HCT116 (cell line): ENCODE results near the gene CD28. TPM values are rescaled to one million over a fixed set of nuclear protein-coding genes. Genes with fewer than 3 reads are reported as not detected.

Source experiments
- ATAC-seq: fragments of 200-7000 bp; cut with Tn5 transposase; 2 replicates; pipeline ENCODE4 v1.9.1; 2020; ENCODE audit warnings: mild to moderate bottlenecking, moderate library complexity
- BruUV-seq: library from RNA; stranded (reverse); fragments of 400-500 nt; replicated peaks from 2 replicates; lab custom pipeline; 2021; lab: Mats Ljungman, UMichigan
- CTCF ChIA-PET: fragments of 300-600 bp; sonication (Branson Sonifier 250); formaldehyde crosslinking; loops from one replicate; lab custom pipeline; 2021; ENCODE audit warnings: antibody characterized with exemption; lab: Charles Lee
- POLR2A ChIA-PET: fragments of 300-600, 350-600 bp; sonication (Branson Sonifier 250); formaldehyde crosslinking; loops from one replicate; lab custom pipeline; 2021; ENCODE audit warnings: antibody characterized with exemption; lab: Charles Lee
- RAD21 ChIA-PET, 2 experiments: fragments of 300-600 bp; sonication (Branson Sonifier 250); formaldehyde crosslinking; loops; one replicate each; lab custom pipeline; 2023; ENCODE audit warnings: low total read pairs in 2 of 2; ENCODE audit not compliant: uncharacterized antibody in 2 of 2, unreplicated experiment in 2 of 2, low non-redundant PET in 1 of 2; lab: Charles Lee
- DNase-seq: peaks from one replicate; pipeline ENCODE4 v3.0.0-alpha.2; 2010; ENCODE audit warnings: low read depth, low spot score
- H2AFZ ChIP-seq: fragments of 200-600 bp; shearing (Covaris generic), sonication (generic); 2 replicates; pipeline ENCODE4 v1.6.1; 2017; ENCODE audit warnings: low read depth, mixed run types, mixed read lengths, antibody characterized with exemption, low read length; ENCODE audit not compliant: poor library complexity, severe bottlenecking
- H3K27ac ChIP-seq: 2 replicates; pipeline ENCODE4 v1.5.1; 2012; ENCODE audit warnings: low read depth, low read length
- H3K27me3 ChIP-seq: fragments of 200-600 bp; sonication (generic); 2 replicates; pipeline ENCODE4 v1.6.1; 2016; ENCODE audit warnings: mixed run types, low read length, mixed read lengths; ENCODE audit not compliant: insufficient read depth
- H3K36me3 ChIP-seq, 2 experiments: fragments of 200-500 bp in 1 of 2; fragments of 200-600 bp in 1 of 2; sonication (Bioruptor generic) in 1 of 2; sonication (generic) in 1 of 2; 2 replicates each; pipeline versions ENCODE4 v1.5.1 to v1.6.1; 2014 to 2016; ENCODE audit warnings: low read length in 2 of 2, inconsistent platforms in 1 of 2, mixed read lengths in 1 of 2, mixed run types in 1 of 2; ENCODE audit not compliant: insufficient read depth in 2 of 2, control insufficient read depth in 1 of 2
- H3K4me1 ChIP-seq, 2 experiments: fragments of 200-600 bp in 1 of 2; sonication (generic) in 1 of 2; 2 replicates each; pipeline versions ENCODE4 v1.5.1 to v1.6.1; 2012 to 2017; ENCODE audit warnings: low read length in 2 of 2, inconsistent platforms in 1 of 2, mild to moderate bottlenecking in 1 of 2, mixed read lengths in 1 of 2, mixed run types in 1 of 2, moderate library complexity in 1 of 2; ENCODE audit not compliant: insufficient read depth in 2 of 2, control insufficient read depth in 1 of 2
- H3K4me2 ChIP-seq: fragments of 200-600 bp; sonication (generic); 2 replicates; pipeline ENCODE4 v1.6.1; 2017; ENCODE audit warnings: mixed run types, low read length, mixed read lengths
- H3K4me3 ChIP-seq, 2 experiments: fragments of 200-600 bp in 1 of 2; sonication (generic) in 1 of 2; replicated peaks in 1 of 2; 2 replicates each; pipeline ENCODE4 v1.5.1; 2011 to 2016; ENCODE audit warnings: low read length in 2 of 2, control low read depth in 1 of 2, low read depth in 1 of 2, mild to moderate bottlenecking in 1 of 2, mixed read lengths in 1 of 2, mixed run types in 1 of 2
- H3K79me2 ChIP-seq: fragments of 200-600 bp; sonication (generic); 2 replicates; pipeline ENCODE4 v1.6.1; 2017; ENCODE audit warnings: mild to moderate bottlenecking, mixed run types, low read length, moderate library complexity, mixed read lengths; ENCODE audit not compliant: insufficient read depth
- H3K9ac ChIP-seq: fragments of 200-600 bp; sonication (generic); 2 replicates; pipeline ENCODE4 v1.6.1; 2016; ENCODE audit warnings: low read length, mixed read lengths
- H3K9me2 ChIP-seq: fragments of 200-600 bp; sonication (generic), shearing (Covaris generic); 2 replicates; pipeline ENCODE4 v1.6.1; 2017; ENCODE audit warnings: mixed run types, mild to moderate bottlenecking, moderate library complexity; ENCODE audit not compliant: insufficient read depth
- H3K9me3 ChIP-seq, 2 experiments: fragments of 200-500 bp in 1 of 2; fragments of 200-600 bp in 1 of 2; sonication (Bioruptor generic) in 1 of 2; sonication (generic) in 1 of 2; 2 replicates each; pipeline ENCODE4 v1.6.1; 2014 to 2017; ENCODE audit warnings: low read length in 2 of 2, mixed read lengths in 2 of 2, inconsistent platforms in 1 of 2, low read depth in 1 of 2, mild to moderate bottlenecking in 1 of 2, mixed run types in 1 of 2, moderate library complexity in 1 of 2; ENCODE audit not compliant: control insufficient read depth in 1 of 2, insufficient read depth in 1 of 2
- H4K20me1 ChIP-seq: fragments of 200-600 bp; sonication (generic), shearing (Covaris generic); 2 replicates; pipeline ENCODE4 v1.6.1; 2017; ENCODE audit warnings: mixed run types, mild to moderate bottlenecking, moderate library complexity; ENCODE audit not compliant: insufficient read depth
- CBX3 ChIP-seq: IDR thresholded peaks from 2 replicates; pipeline ENCODE4 v1.6.1; 2012; ENCODE audit warnings: low read depth
- CTCF ChIP-seq, 3 experiments: fragments of 200-600 bp in 1 of 3; sonication (generic) in 1 of 3; IDR thresholded peaks in 2 of 3; conservative IDR thresholded peaks in 1 of 3; 2 replicates each; pipeline ENCODE4 v1.5.1; 2012 to 2017; ENCODE audit warnings: low read depth in 2 of 3, low read length in 2 of 3, antibody characterized with exemption in 1 of 3, borderline replicate concordance in 1 of 3, control low read depth in 1 of 3, mild to moderate bottlenecking in 1 of 3, mixed read lengths in 1 of 3, mixed run types in 1 of 3, moderate library complexity in 1 of 3; ENCODE audit not compliant: insufficient read depth in 1 of 3
- EGR1 ChIP-seq: IDR thresholded peaks from 2 replicates; pipeline ENCODE4 v1.6.1; 2012; ENCODE audit warnings: low read depth
- ELF1 ChIP-seq: IDR thresholded peaks from 2 replicates; pipeline ENCODE4 v1.6.1; 2012; ENCODE audit warnings: low read depth, borderline replicate concordance
- EZH2phosphoT487 ChIP-seq: fragments of 200-600 bp; IDR thresholded peaks from 2 replicates; pipeline ENCODE4 v1.6.1; 2018; ENCODE audit warnings: antibody characterized with exemption, borderline replicate concordance
- MAX ChIP-seq: IDR thresholded peaks from 2 replicates; pipeline ENCODE4 v1.6.1; 2012
- POLR2A ChIP-seq: IDR thresholded peaks from 2 replicates; pipeline ENCODE4 v1.7.0; 2011; ENCODE audit warnings: borderline replicate concordance; ENCODE audit not compliant: insufficient read depth, insufficient read length; ENCODE audit errors: extremely low read depth
- RAD21 ChIP-seq: IDR thresholded peaks from 2 replicates; pipeline ENCODE4 v1.6.1; 2012; ENCODE audit warnings: low read depth, mild to moderate bottlenecking
- REST ChIP-seq: IDR thresholded peaks from 2 replicates; pipeline ENCODE4 v1.6.1; 2012; ENCODE audit warnings: low read depth
- SP1 ChIP-seq: IDR thresholded peaks from 2 replicates; pipeline ENCODE4 v1.6.1; 2012; ENCODE audit warnings: low read depth
- SRF ChIP-seq: IDR thresholded peaks from 2 replicates; pipeline ENCODE4 v1.6.1; 2012; ENCODE audit warnings: low read depth
- YY1 ChIP-seq: IDR thresholded peaks from 2 replicates; pipeline ENCODE4 v1.6.1; 2011; ENCODE audit warnings: low read length, low read depth, moderate library complexity, mild to moderate bottlenecking; ENCODE audit not compliant: insufficient replicate concordance; ENCODE audit errors: extremely low read depth
- ZBTB33 ChIP-seq: IDR thresholded peaks from 2 replicates; pipeline ENCODE4 v1.6.1; 2011; ENCODE audit warnings: mild to moderate bottlenecking, low read length, moderate library complexity; ENCODE audit not compliant: insufficient replicate concordance; ENCODE audit errors: extremely low read depth
- ZFX ChIP-seq: fragments of 450-650 bp; IDR thresholded peaks from 2 replicates; pipeline ENCODE4 v1.6.1; 2017
- ZNF274 ChIP-seq: fragments of 200-500 bp; sonication (Bioruptor generic); IDR thresholded peaks from 2 replicates; pipeline ENCODE4 v1.6.1; 2014; ENCODE audit warnings: mild to moderate bottlenecking, low read depth, low read length, inconsistent platforms
- intact Hi-C: fragments of 100-400 bp; cut with micrococcal nuclease; formaldehyde crosslinking; loops from 2 replicates; pipeline ENCODE4 v1.10.0; 2022
- total RNA-seq: library from RNA; stranded (reverse); gene quantifications from one replicate; pipeline ENCODE4 v1.2.1, GENCODE V29; 2021; ENCODE audit not compliant: unreplicated experiment

Gene CD28
- total RNA-seq, 1 experiment from 2014 or later = 0.37 TPM

GRCh38 chr2:203692031-203692710, 14.3 kb upstream of the CD28 start (continued):
- TF ChIP-seq REST (no peak), ZFX (no peak)
- TF ChIP-seq, all 23 proteins: peak for 0

- no TSS peak for BruUV-seq
- intact Hi-C loops = no loop called here
- Histone ChIP-seq H3K27me3 (no peaks in the 10 kb centered on the region), H4K20me1 (no peaks in the 10 kb centered on the region), H2AFZ (no peak overlapping the region), H3K4me2 (no peak overlapping the region), H3K9ac (no peak overlapping the region), H3K9me2 (no peaks in the 10 kb centered on the region), H3K27ac (no peak overlapping the region), H3K9me3 (no peaks in the 10 kb centered on the region), H3K4me1 (no peaks in the 10 kb centered on the region), H3K4me3 (no peak overlapping the region), H3K36me3 (no peaks in the 10 kb centered on the region), H3K79me2 (no peaks in the 10 kb centered on the region)
- POLR2A ChIA-PET = no interaction called here
- RAD21 ChIA-PET = no interaction called here
- CTCF ChIA-PET = no interaction called here
- no peak for DNase-seq
- no peak for ATAC-seq
- no peak for TF ChIP-seq SP1
- TF ChIP-seq EZH2phosphoT487 = no peak
- TF ChIP-seq ZBTB33 = no peak
- no peak for TF ChIP-seq POLR2A
- TF ChIP-seq CBX3 = no peak
- TF ChIP-seq RAD21 = no peak
- TF ChIP-seq ELF1 = no peak
- TF ChIP-seq YY1 = no peak
- no peak for TF ChIP-seq SRF
- TF ChIP-seq EGR1 = no peak
- no peak for TF ChIP-seq CTCF (IDR thresholded peaks at IDR 0.05 in 2 of 3, conservative IDR thresholded peaks at IDR 0.05 in 1 of 3; ENCODE audit: borderline replicate concordance in 1 of 3, insufficient read depth in 1 of 3, low read depth in 2 of 3, low read length in 2 of 3)
- TF ChIP-seq MAX = no peak
- TF ChIP-seq ZNF274 = no peak
Observed at GRCh38 chr2:203693242-203693879, 13.1 kb upstream of the CD28 start.
